Measurements from ENCODE around the gene DHRS11.

GRCh38 chr17:36625188-36625587, 33.5 kb downstream of the DHRS11 start:
- TF ChIP-seq, protein P1, sequence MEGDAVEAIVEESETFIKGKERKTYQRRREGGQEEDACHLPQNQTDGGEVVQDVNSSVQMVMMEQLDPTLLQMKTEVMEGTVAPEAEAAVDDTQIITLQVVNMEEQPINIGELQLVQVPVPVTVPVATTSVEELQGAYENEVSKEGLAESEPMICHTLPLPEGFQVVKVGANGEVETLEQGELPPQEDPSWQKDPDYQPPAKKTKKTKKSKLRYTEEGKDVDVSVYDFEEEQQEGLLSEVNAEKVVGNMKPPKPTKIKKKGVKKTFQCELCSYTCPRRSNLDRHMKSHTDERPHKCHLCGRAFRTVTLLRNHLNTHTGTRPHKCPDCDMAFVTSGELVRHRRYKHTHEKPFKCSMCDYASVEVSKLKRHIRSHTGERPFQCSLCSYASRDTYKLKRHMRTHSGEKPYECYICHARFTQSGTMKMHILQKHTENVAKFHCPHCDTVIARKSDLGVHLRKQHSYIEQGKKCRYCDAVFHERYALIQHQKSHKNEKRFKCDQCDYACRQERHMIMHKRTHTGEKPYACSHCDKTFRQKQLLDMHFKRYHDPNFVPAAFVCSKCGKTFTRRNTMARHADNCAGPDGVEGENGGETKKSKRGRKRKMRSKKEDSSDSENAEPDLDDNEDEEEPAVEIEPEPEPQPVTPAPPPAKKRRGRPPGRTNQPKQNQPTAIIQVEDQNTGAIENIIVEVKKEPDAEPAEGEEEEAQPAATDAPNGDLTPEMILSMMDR (IDR thresholded peaks at IDR 0.05), result no peak
- TF ChIP-seq POLR2A (IDR thresholded peaks at IDR 0.05) (no peak), EP300 (IDR thresholded peaks at IDR 0.05) (no peak)
